HepG2 (cell line): ENCODE measurements around the gene TPR. TPM values are rescaled to one million over a fixed set of nuclear protein-coding genes. Genes with fewer than 3 reads are reported as not detected.

Experiments
- KLF11 ChIP-seq: IDR thresholded peaks from 2 replicates; pipeline ENCODE4 v1.6.1; 2016; ENCODE audit warnings: missing compliant biosample characterization
- PHF20 ChIP-seq: sonication (generic); formaldehyde crosslinking; IDR thresholded peaks from 2 replicates; pipeline ENCODE4 v1.5.0; 2020; ENCODE audit warnings: mild to moderate bottlenecking, missing genetic modification reagents
- POLR2A ChIP-seq, 2 experiments: IDR thresholded peaks; 2 replicates each; pipeline ENCODE4 v1.6.1; 2011; ENCODE audit warnings: low read depth in 2 of 2, low read length in 2 of 2, mild to moderate bottlenecking in 1 of 2, moderate library complexity in 1 of 2; ENCODE audit not compliant: insufficient read depth in 1 of 2
- RARG ChIP-seq: sonication (generic); formaldehyde crosslinking; IDR thresholded peaks from 2 replicates; pipeline ENCODE4 v1.4.0; 2020; ENCODE audit warnings: low read depth, mild to moderate bottlenecking, missing genetic modification reagents
- REPIN1 ChIP-seq: sonication (generic); formaldehyde crosslinking; IDR thresholded peaks from 2 replicates; pipeline ENCODE4 v1.8.0; 2022; ENCODE audit warnings: missing genetic modification reagents, low read depth, mild to moderate bottlenecking, borderline replicate concordance
- RFX3 ChIP-seq: IDR thresholded peaks from 2 replicates; pipeline ENCODE4 v1.6.1; 2016; ENCODE audit warnings: missing biosample characterization, missing genetic modification reagents
- RXRB ChIP-seq: IDR thresholded peaks from 2 replicates; pipeline ENCODE4 v1.6.1; 2016; ENCODE audit warnings: borderline replicate concordance, missing genetic modification reagents, missing compliant biosample characterization
- SALL1 ChIP-seq: sonication (generic); formaldehyde crosslinking; IDR thresholded peaks from 2 replicates; pipeline ENCODE4 v1.8.0; 2022; ENCODE audit warnings: mild to moderate bottlenecking, missing genetic modification reagents
- SNAPC2 ChIP-seq: sonication (generic); formaldehyde crosslinking; IDR thresholded peaks from 2 replicates; pipeline ENCODE4 v1.8.1; 2022; ENCODE audit warnings: mild to moderate bottlenecking, missing genetic modification reagents
- SP2 ChIP-seq: sonication (generic); formaldehyde crosslinking; IDR thresholded peaks from 2 replicates; pipeline ENCODE4 v1.5.1; 2020; ENCODE audit warnings: mild to moderate bottlenecking, missing genetic modification reagents
- ZKSCAN5 ChIP-seq: sonication (generic); formaldehyde crosslinking; IDR thresholded peaks from 2 replicates; pipeline ENCODE4 v1.5.1; 2020; ENCODE audit warnings: mild to moderate bottlenecking, missing genetic modification reagents
- ZNF350 ChIP-seq: sonication (generic); formaldehyde crosslinking; IDR thresholded peaks from 2 replicates; pipeline ENCODE4 v1.4.0; 2020; ENCODE audit warnings: mild to moderate bottlenecking, low read depth, missing genetic modification reagents, borderline replicate concordance
- ZNF501 ChIP-seq: sonication (generic); formaldehyde crosslinking; IDR thresholded peaks from 2 replicates; pipeline ENCODE4 v1.5.1; 2020; ENCODE audit warnings: mild to moderate bottlenecking, moderate library complexity, missing genetic modification reagents
- ZNF616 ChIP-seq: sonication (generic); formaldehyde crosslinking; IDR thresholded peaks from 2 replicates; pipeline ENCODE4 v1.5.0; 2020; ENCODE audit warnings: low read depth, mild to moderate bottlenecking, missing genetic modification reagents
- ZNF660 ChIP-seq: sonication (generic); formaldehyde crosslinking; IDR thresholded peaks from 2 replicates; pipeline ENCODE4 v1.5.1; 2020; ENCODE audit warnings: mild to moderate bottlenecking, low read depth, missing genetic modification reagents, borderline replicate concordance
- polyA plus RNA-seq, 8 experiments: library from polyadenylated mRNA; depleted of rRNA in 3 of 8; stranded (reverse) in 7 of 8; unstranded in 1 of 8; fragments of >200 nt; fragmentation: Illumina TruSeq in 4 of 8; extraction: Trizol in 4 of 8; gene quantifications; 2 replicates each; pipeline versions ENCODE4 v1.2.1 to v1.2.3, GENCODE V29; 2011 to 2016; ENCODE audit warnings: low read depth in 4 of 8, missing spikeins in 1 of 8, mixed read lengths in 1 of 8; ENCODE audit not compliant: insufficient read depth in 1 of 8
- total RNA-seq, 5 experiments: library from RNA; depleted of rRNA; stranded (reverse); fragments of >200 nt; fragmentation: Illumina TruSeq; extraction: Trizol; gene quantifications; 2 replicates each; pipeline ENCODE4 v1.2.3, GENCODE V29; 2016; ENCODE audit warnings: low read depth in 1 of 5
- TF ChIP-seq, protein P1 (sequence below), 2 experiments: sonication (generic) in 1 of 2; formaldehyde crosslinking in 1 of 2; IDR thresholded peaks; 2 replicates each; pipeline versions ENCODE4 v1.6.1 to v1.9.0; 2014 to 2022; ENCODE audit warnings: antibody characterized with exemption in 1 of 2, borderline replicate concordance in 1 of 2, inconsistent platforms in 1 of 2, low read depth in 1 of 2, missing genetic modification reagents in 1 of 2
- TF ChIP-seq, protein P2 (sequence below): sonication (generic); formaldehyde crosslinking; conservative IDR thresholded peaks from 2 replicates; pipeline ENCODE4 v1.4.0; 2020; ENCODE audit warnings: mild to moderate bottlenecking, missing genetic modification reagents, moderate library complexity
- TF ChIP-seq, protein P3 (sequence below): sonication (generic); formaldehyde crosslinking; IDR thresholded peaks from 2 replicates; pipeline ENCODE4 v1.5.0; 2020; ENCODE audit warnings: mild to moderate bottlenecking, missing genetic modification reagents, moderate library complexity

Gene TPR
- total and polyA plus RNA-seq, 2 of the 13 experiments (the other 11 are each of a cell fraction or from before 2014, with no cell fraction given) = 78.9 to 81.7 TPM

DNA sequence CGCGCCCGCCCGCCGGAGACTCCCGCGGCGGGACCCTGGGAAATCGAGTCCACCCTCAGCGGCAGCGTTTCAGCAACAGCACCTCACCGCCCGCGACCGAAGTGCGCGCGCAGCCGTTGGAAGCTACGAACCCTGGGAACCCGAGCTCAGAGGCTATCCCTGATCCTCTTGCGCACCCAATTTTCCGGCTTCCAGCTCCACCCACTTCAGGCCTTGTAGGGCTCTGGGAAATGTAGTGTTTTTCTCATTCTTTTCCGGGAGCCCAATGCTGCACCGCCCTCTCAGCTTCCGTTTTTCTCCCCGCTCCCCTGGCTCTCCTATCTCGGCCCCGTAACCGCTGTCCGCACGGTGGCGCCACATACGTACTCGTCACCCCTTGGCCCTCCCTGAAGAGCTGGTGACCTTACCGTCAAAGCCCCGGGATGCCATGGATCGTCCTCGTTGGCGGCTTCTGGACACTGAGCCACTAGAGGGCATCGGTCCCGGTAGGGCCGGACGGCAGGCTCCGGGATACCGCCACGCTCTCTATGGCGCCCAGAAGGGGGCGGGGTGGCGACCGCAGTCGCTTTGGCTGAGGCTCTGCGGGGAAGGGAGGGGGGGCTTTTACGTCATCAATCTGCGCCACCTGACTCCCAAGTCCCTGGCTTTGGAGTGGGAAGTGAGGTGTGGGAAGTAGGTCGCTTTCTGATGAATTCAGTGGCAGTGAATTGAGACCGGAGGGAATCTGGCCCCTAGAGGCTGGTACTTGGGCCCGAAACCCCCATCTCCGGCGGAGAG is at the start of gene TPR, which contains the start of gene ODR4 (continued):
- TF ChIP-seq PHF20 (CRISPR knock-in tag) (peak; percentile 90), SP2 (CRISPR knock-in tag) (no peak; the same call in 1 of the 2 replicates), REPIN1 (CRISPR knock-in tag) (peak; percentile 80; the same call in 1 of the 2 replicates), SNAPC2 (CRISPR knock-in tag) (peak; percentile 90; the same call in 1 of the 2 replicates), RXRB (CRISPR knock-in tag) (peak; percentile 26; the same call in 1 of the 2 replicates), SALL1 (CRISPR knock-in tag) (peak; percentile 64), ZKSCAN5 (CRISPR knock-in tag) (no peak), RFX3 (CRISPR knock-in tag) (no peak), ZNF350 (peak; percentile 97; the same call in 1 of the 2 replicates), ZNF616 (CRISPR knock-in tag) (no peak), RARG (no peak), POLR2A (IDR thresholded peaks at IDR 0.05; ENCODE audit: insufficient read depth in 1 of 2, low read depth in 2 of 2, low read length in 2 of 2) (peak; percentile 87 to 89), KLF11 (CRISPR knock-in tag) (peak; percentile 83; the same call in 1 of the 2 replicates), ZNF501 (peak; percentile 94), ZNF660 (no peak)
- TF ChIP-seq, protein P1, sequence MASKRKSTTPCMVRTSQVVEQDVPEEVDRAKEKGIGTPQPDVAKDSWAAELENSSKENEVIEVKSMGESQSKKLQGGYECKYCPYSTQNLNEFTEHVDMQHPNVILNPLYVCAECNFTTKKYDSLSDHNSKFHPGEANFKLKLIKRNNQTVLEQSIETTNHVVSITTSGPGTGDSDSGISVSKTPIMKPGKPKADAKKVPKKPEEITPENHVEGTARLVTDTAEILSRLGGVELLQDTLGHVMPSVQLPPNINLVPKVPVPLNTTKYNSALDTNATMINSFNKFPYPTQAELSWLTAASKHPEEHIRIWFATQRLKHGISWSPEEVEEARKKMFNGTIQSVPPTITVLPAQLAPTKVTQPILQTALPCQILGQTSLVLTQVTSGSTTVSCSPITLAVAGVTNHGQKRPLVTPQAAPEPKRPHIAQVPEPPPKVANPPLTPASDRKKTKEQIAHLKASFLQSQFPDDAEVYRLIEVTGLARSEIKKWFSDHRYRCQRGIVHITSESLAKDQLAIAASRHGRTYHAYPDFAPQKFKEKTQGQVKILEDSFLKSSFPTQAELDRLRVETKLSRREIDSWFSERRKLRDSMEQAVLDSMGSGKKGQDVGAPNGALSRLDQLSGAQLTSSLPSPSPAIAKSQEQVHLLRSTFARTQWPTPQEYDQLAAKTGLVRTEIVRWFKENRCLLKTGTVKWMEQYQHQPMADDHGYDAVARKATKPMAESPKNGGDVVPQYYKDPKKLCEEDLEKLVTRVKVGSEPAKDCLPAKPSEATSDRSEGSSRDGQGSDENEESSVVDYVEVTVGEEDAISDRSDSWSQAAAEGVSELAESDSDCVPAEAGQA (IDR thresholded peaks at IDR 0.05; ENCODE audit: low read depth) = peak; percentile 88
- TF ChIP-seq, protein P1 (CRISPR knock-in tag; IDR thresholded peaks at IDR 0.05; ENCODE audit: borderline replicate concordance) = no peak
- TF ChIP-seq, protein P2, sequence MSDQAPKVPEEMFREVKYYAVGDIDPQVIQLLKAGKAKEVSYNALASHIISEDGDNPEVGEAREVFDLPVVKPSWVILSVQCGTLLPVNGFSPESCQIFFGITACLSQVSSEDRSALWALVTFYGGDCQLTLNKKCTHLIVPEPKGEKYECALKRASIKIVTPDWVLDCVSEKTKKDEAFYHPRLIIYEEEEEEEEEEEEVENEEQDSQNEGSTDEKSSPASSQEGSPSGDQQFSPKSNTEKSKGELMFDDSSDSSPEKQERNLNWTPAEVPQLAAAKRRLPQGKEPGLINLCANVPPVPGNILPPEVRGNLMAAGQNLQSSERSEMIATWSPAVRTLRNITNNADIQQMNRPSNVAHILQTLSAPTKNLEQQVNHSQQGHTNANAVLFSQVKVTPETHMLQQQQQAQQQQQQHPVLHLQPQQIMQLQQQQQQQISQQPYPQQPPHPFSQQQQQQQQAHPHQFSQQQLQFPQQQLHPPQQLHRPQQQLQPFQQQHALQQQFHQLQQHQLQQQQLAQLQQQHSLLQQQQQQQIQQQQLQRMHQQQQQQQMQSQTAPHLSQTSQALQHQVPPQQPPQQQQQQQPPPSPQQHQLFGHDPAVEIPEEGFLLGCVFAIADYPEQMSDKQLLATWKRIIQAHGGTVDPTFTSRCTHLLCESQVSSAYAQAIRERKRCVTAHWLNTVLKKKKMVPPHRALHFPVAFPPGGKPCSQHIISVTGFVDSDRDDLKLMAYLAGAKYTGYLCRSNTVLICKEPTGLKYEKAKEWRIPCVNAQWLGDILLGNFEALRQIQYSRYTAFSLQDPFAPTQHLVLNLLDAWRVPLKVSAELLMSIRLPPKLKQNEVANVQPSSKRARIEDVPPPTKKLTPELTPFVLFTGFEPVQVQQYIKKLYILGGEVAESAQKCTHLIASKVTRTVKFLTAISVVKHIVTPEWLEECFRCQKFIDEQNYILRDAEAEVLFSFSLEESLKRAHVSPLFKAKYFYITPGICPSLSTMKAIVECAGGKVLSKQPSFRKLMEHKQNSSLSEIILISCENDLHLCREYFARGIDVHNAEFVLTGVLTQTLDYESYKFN (CRISPR knock-in tag) = peak; percentile 50
- TF ChIP-seq, protein P3, sequence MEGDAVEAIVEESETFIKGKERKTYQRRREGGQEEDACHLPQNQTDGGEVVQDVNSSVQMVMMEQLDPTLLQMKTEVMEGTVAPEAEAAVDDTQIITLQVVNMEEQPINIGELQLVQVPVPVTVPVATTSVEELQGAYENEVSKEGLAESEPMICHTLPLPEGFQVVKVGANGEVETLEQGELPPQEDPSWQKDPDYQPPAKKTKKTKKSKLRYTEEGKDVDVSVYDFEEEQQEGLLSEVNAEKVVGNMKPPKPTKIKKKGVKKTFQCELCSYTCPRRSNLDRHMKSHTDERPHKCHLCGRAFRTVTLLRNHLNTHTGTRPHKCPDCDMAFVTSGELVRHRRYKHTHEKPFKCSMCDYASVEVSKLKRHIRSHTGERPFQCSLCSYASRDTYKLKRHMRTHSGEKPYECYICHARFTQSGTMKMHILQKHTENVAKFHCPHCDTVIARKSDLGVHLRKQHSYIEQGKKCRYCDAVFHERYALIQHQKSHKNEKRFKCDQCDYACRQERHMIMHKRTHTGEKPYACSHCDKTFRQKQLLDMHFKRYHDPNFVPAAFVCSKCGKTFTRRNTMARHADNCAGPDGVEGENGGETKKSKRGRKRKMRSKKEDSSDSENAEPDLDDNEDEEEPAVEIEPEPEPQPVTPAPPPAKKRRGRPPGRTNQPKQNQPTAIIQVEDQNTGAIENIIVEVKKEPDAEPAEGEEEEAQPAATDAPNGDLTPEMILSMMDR = peak; percentile 99
